Osteocyte (in vitro differentiated cells): ENCODE data around the gene CYP11A1. TPM values are rescaled to one million over a fixed set of nuclear protein-coding genes. Genes with fewer than 3 reads are reported as not detected.

Source experiments
- DNase-seq: peaks from one replicate; pipeline ENCODE4 v3.0.0; 2021; ENCODE audit warnings: mixed read lengths; ENCODE audit not compliant: unreplicated experiment; ENCODE audit errors: extremely low spot score
- H3K27ac Mint-ChIP-seq: one replicate; pipeline ENCODE4 v1.8.0; 2021; ENCODE audit warnings: mild to moderate bottlenecking, mixed read lengths; ENCODE audit not compliant: unreplicated experiment
- H3K27me3 Mint-ChIP-seq: one replicate; pipeline ENCODE4 v1.8.0; 2021; ENCODE audit warnings: mixed read lengths; ENCODE audit not compliant: unreplicated experiment
- H3K36me3 Mint-ChIP-seq: one replicate; pipeline ENCODE4 v1.8.0; 2021; ENCODE audit warnings: mixed read lengths; ENCODE audit not compliant: unreplicated experiment
- H3K4me1 Mint-ChIP-seq: one replicate; pipeline ENCODE4 v1.8.0; 2021; ENCODE audit warnings: mixed read lengths; ENCODE audit not compliant: unreplicated experiment
- H3K4me3 Mint-ChIP-seq: one replicate; pipeline ENCODE4 v1.8.0; 2021; ENCODE audit warnings: mild to moderate bottlenecking, moderate library complexity, mixed read lengths; ENCODE audit not compliant: unreplicated experiment
- H3K9me3 Mint-ChIP-seq: one replicate; pipeline ENCODE4 v1.8.0; 2021; ENCODE audit warnings: mixed read lengths; ENCODE audit not compliant: unreplicated experiment
- total RNA-seq: library from RNA; stranded (reverse); gene quantifications from 2 replicates; pipeline ENCODE4 v1.2.1, GENCODE V29; 2021
- TF ChIP-seq, protein P1 (sequence below): fragments of 200-600 bp; sonication (generic); IDR thresholded peaks from 2 replicates; pipeline ENCODE4 v1.5.0; 2021; ENCODE audit warnings: antibody characterized with exemption, mild to moderate bottlenecking, moderate library complexity

Gene CYP11A1
- total RNA-seq, 1 donor from 2014 or later: not detected

DNA sequence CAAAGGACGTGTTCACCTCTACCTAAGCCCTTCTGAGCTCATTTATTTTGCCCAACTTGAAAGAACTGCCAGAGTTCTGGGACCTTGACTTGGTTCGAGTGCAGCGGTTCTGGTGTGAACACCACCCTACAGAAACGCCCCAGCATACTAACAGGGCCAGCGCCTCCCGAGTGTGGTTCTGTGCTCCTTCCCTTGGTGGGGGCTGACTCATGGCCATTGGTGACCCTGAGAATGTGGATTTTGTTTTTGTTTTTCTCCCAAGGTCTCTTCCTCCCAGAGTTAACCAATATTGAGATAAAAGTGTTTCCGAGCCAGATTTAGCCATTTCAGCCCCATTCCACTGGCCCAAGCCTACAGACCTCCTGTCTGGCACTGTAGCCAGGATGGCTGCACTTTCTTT lies 38.4 kb upstream of the CYP11A1 start:
- TF ChIP-seq, protein P1, sequence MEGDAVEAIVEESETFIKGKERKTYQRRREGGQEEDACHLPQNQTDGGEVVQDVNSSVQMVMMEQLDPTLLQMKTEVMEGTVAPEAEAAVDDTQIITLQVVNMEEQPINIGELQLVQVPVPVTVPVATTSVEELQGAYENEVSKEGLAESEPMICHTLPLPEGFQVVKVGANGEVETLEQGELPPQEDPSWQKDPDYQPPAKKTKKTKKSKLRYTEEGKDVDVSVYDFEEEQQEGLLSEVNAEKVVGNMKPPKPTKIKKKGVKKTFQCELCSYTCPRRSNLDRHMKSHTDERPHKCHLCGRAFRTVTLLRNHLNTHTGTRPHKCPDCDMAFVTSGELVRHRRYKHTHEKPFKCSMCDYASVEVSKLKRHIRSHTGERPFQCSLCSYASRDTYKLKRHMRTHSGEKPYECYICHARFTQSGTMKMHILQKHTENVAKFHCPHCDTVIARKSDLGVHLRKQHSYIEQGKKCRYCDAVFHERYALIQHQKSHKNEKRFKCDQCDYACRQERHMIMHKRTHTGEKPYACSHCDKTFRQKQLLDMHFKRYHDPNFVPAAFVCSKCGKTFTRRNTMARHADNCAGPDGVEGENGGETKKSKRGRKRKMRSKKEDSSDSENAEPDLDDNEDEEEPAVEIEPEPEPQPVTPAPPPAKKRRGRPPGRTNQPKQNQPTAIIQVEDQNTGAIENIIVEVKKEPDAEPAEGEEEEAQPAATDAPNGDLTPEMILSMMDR: no peak
- no peak for DNase-seq
- H3K9me3 Mint-ChIP-seq: no peaks in the 10 kb centered on the region
- H3K36me3 Mint-ChIP-seq: no peaks in the 10 kb centered on the region
- peaks cover 3% of the 10 kb centered on the region for H3K27me3 Mint-ChIP-seq
- peaks cover 22% of the 10 kb centered on the region for H3K4me1 Mint-ChIP-seq
- H3K27ac Mint-ChIP-seq: no peak overlapping the region
- H3K4me3 Mint-ChIP-seq: no peak overlapping the region

DNA sequence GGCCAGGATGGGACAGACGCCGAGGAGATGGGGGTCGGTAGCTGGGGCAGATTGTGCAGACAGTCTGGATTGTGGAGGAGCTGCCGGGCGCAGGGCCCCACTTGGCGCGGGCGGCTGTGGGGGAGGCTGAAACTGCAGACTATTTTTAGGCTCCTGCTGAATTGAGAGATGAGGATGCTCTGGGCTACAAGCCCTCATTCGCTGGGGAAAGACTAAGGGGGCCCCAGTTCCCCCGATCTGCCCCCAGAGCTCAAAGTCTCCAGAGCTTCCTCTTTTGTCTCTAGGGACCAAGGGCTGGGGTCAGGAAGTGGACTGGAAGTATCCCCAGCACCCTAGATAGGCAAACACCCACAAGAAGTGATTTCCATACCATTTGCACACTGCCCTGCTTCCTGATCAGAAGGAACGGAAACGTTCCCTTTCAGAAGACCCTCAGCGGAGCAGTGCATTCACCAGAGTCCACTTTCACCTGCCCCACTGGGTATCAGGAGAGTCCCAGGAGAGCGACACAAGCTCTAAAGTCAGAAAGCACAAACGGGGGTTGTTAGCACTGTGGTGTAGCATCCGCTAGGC lies 36.6 kb upstream of the CYP11A1 start:
- Mint-ChIP-seq H3K9me3 (no peaks in the 10 kb centered on the region), H3K27me3 (peaks cover 3% of the 10 kb centered on the region), H3K36me3 (no peaks in the 10 kb centered on the region), H3K27ac (no peak overlapping the region), H3K4me1 (peaks cover 22% of the 10 kb centered on the region), H3K4me3 (no peak overlapping the region)
- TF ChIP-seq, protein P1: no peak
- DNase-seq: no peak

DNA sequence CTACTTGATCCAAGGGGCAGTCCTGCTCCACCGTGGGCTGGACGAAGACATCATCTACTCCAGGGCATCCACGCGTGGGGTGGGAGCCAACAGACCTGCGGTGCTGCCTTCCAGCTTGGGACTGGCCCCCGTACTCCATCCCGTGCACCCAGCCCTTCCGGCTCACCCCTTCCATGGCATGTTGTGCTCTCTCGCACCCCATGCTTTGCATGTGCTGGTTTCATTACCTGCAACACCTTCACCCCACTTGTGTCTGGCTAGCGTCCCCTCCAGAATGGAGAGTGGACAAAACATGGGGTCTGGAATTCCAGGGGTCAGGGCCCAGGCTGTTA lies 36.1 kb upstream of the CYP11A1 start:
- H3K27ac Mint-ChIP-seq: no peak overlapping the region
- H3K4me3 Mint-ChIP-seq: no peak overlapping the region
- H3K9me3 Mint-ChIP-seq: no peaks in the 10 kb centered on the region
- peaks cover 3% of the 10 kb centered on the region for H3K27me3 Mint-ChIP-seq
- TF ChIP-seq, protein P1: no peak
- DNase-seq: no peak
- no peaks in the 10 kb centered on the region for H3K36me3 Mint-ChIP-seq
- H3K4me1 Mint-ChIP-seq: peaks cover 22% of the 10 kb centered on the region

DNA sequence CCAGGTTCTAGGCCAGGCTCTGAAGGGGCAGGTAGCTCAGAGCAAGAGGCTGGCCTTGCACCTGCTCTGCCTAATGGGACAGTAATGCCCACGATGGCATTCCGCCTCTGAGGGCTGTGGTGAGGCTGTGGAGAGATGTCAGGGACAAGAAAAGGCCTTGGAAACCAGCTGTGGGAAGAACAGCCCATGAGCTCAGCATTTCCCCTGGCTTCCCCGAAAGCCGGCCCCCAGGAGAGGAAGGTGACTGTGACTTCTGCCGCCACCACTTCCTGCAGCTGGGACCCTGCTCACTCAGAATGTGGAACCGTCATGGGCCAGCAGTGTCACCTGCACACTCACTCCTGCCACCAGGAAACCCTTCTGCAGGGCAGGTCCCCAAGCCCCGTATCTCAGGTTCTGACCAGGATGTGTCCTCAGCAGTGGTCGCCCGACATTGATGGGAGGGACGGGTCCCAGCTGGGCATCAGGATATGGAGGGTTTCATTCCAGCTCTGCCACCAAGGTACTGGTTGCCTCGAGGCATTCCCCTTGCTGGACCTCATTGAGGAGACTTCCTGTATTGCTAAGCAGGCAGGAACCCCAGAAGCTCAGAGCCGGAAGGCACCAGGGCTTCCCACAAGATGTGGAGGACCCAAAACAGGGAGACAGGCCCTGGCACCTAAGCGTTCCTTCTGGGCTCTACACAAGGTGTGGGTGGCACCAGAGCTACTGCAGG lies 35.6 kb upstream of the CYP11A1 start:
- TF ChIP-seq, protein P1: no peak
- peaks cover 3% of the 10 kb centered on the region for H3K27me3 Mint-ChIP-seq
- H3K4me1 Mint-ChIP-seq: peaks cover 19% of the 10 kb centered on the region
- H3K36me3 Mint-ChIP-seq: no peaks in the 10 kb centered on the region
- DNase-seq: no peak
- no peaks in the 10 kb centered on the region for H3K9me3 Mint-ChIP-seq
- no peak overlapping the region for H3K27ac Mint-ChIP-seq
- H3K4me3 Mint-ChIP-seq: no peak overlapping the region

DNA sequence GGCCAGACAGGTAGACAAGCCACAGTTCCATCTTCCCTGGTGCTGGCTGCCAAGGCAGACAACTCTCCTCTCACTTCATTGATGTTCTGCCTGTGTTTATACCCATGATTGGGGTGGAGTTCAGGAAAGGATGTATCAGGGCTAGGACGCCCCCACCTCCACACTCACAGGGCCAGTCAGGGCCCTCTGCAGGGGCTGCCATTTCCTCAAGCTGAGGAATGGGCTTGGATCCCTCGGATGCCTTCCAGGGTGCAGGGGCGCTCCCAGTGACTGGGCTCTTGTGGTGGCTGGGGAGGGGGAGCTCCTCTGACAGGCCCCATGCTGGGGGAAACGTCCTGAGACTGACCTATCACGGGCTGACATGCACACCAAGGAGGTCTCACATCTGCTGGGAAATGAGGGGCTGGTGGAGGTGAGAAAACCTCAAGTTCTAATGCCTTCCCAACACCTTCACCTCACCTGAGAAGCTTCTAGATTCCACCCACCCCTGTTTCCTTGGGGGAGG lies 34.9 kb upstream of the CYP11A1 start:
- Mint-ChIP-seq H3K27me3 (peaks cover 3% of the 10 kb centered on the region), H3K4me3 (no peak overlapping the region), H3K9me3 (no peaks in the 10 kb centered on the region), H3K36me3 (no peaks in the 10 kb centered on the region), H3K4me1 (peaks cover 13% of the 10 kb centered on the region), H3K27ac (no peak overlapping the region)
- TF ChIP-seq, protein P1: no peak
- no peak for DNase-seq
